ENCODE measurements around the gene NHS.

DNA sequence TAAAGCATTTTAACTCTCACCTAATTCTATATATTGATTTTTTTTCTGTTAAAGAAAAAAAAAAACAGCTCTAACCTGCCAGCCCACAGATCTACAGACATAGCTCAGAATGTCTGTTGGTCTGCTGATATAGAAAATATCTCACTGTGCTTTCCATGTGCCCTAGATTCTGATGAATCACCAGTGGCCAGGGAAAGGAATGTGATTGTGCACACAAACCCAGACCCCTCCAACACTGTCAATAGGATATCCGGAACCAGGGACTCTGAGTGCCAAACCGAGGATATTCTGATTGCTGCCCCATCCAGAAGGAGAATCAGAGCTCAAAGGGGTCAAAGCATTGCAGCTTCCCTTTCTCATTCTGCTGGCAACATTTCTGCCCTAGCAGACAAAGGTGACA, 350.2 kb downstream of the NHS start:
- TF ChIP-seq, protein P1, sequence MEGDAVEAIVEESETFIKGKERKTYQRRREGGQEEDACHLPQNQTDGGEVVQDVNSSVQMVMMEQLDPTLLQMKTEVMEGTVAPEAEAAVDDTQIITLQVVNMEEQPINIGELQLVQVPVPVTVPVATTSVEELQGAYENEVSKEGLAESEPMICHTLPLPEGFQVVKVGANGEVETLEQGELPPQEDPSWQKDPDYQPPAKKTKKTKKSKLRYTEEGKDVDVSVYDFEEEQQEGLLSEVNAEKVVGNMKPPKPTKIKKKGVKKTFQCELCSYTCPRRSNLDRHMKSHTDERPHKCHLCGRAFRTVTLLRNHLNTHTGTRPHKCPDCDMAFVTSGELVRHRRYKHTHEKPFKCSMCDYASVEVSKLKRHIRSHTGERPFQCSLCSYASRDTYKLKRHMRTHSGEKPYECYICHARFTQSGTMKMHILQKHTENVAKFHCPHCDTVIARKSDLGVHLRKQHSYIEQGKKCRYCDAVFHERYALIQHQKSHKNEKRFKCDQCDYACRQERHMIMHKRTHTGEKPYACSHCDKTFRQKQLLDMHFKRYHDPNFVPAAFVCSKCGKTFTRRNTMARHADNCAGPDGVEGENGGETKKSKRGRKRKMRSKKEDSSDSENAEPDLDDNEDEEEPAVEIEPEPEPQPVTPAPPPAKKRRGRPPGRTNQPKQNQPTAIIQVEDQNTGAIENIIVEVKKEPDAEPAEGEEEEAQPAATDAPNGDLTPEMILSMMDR (IDR thresholded peaks at IDR 0.05; ENCODE audit: borderline replicate concordance, extremely low read depth, low read length, poor library complexity, severe bottlenecking): no peak
- TF ChIP-seq EZH2 (IDR thresholded peaks at IDR 0.05; ENCODE audit: borderline replicate concordance, low read depth, low read length, severe bottlenecking): no peak
